HG03565 (cell line): Measurements from ENCODE around the gene CCZ1B.
"Not testable (repeated sequence)": the region's sequence is repeated elsewhere in the genome, so short reads cannot be mapped to it uniquely, and the experiment has no call there.

Experiments
- ATAC-seq: cut with Tn5 transposase; IDR thresholded peaks from one replicate; pipeline ENCODE4 v1.9.1; 2021; ENCODE audit warnings: mild to moderate bottlenecking, moderate library complexity; ENCODE audit not compliant: unreplicated experiment

CCZ1B gene

GRCh38 chr7:6826151-6826550 is at the start of gene CCZ1B:
Gene CCZ1B (minus strand): TSS chr7:6826275. CDS start chr7:6826197, 78 bp downstream.
- ATAC-seq: peak; percentile 92

GRCh38 chr7:6875022-6875421 is 48.9 kb upstream of the CCZ1B start:
- ATAC-seq: not testable (repeated sequence)

- ATAC-seq: not testable (repeated sequence)
These were observed 46.3 kb upstream of the CCZ1B start for GRCh38 chr7:6872246-6872945.

GRCh38 chr7:6871421-6872144 is 45.5 kb upstream of the CCZ1B start:
- ATAC-seq: not testable (repeated sequence)

GRCh38 chr7:6864751-6865150 is 38.7 kb upstream of the CCZ1B start:
- not testable (repeated sequence) for ATAC-seq

- not testable (repeated sequence) for ATAC-seq
These were observed 38.1 kb upstream of the CCZ1B start for GRCh38 chr7:6864188-6864587.

- ATAC-seq: not testable (repeated sequence)
These were observed 36.8 kb upstream of the CCZ1B start for GRCh38 chr7:6862876-6863275.

- ATAC-seq: not testable (repeated sequence)
These were observed 31.7 kb upstream of the CCZ1B start for GRCh38 chr7:6857721-6858314.

GRCh38 chr7:6855563-6856131 is 29.6 kb upstream of the CCZ1B start:
- ATAC-seq: not testable (repeated sequence)

- ATAC-seq: not testable (repeated sequence)
These were observed 28.9 kb upstream of the CCZ1B start for GRCh38 chr7:6854747-6855562.

GRCh38 chr7:6853681-6854080 is 27.6 kb upstream of the CCZ1B start:
- ATAC-seq: not testable (repeated sequence)

- ATAC-seq: not testable (repeated sequence)
These were observed 23.1 kb upstream of the CCZ1B start for GRCh38 chr7:6849127-6849526.

- not testable (repeated sequence) for ATAC-seq
These were observed 21.7 kb upstream of the CCZ1B start for GRCh38 chr7:6847751-6848150.

GRCh38 chr7:6845971-6846449 is 19.9 kb upstream of the CCZ1B start:
- not testable (repeated sequence) for ATAC-seq

GRCh38 chr7:6843654-6844053 is 17.6 kb upstream of the CCZ1B start:
- ATAC-seq: not testable (repeated sequence)

- ATAC-seq: not testable (repeated sequence)
These were observed 17.0 kb upstream of the CCZ1B start for GRCh38 chr7:6843092-6843491.

GRCh38 chr7:6842278-6842921 is 16.3 kb upstream of the CCZ1B start:
- not testable (repeated sequence) for ATAC-seq

- not testable (repeated sequence) for ATAC-seq
These were observed 11.0 kb upstream of the CCZ1B start for GRCh38 chr7:6837081-6837480.

- not testable (repeated sequence) for ATAC-seq
These were observed 9.4 kb upstream of the CCZ1B start for GRCh38 chr7:6835521-6835920.

GRCh38 chr7:6833636-6834035 is 7.6 kb upstream of the CCZ1B start:
- ATAC-seq: no peak
